SK-N-SH (cell line): Measurements from ENCODE around the gene MAGEA11. TPM values are rescaled to one million over a fixed set of nuclear protein-coding genes. Genes with fewer than 3 reads are reported as not detected.
"Not testable (repeated sequence)": the region's sequence is repeated elsewhere in the genome, so short reads cannot be mapped to it uniquely, and the experiment has no call there.

Experiments
- CTCF ChIA-PET: fragments of 300-600, 350-600 bp; formaldehyde crosslinking; extraction: SDS; loops from one replicate; lab custom pipeline; 2021; lab: Yijun Ruan, JAX
- POLR2A ChIA-PET: fragments of 350-600 bp; sonication (Branson Sonifier 250); formaldehyde crosslinking; extraction: SDS; loops from one replicate; lab custom pipeline; 2020; ENCODE audit warnings: antibody characterized with exemption, inconsistent platforms; lab: Yijun Ruan, JAX
- DNase-seq: peaks from one replicate; pipeline ENCODE4 v3.0.0; 2012
- H2AFZ ChIP-seq: fragments of 200-600 bp; sonication (generic); 2 replicates; pipeline ENCODE4 v1.8.1; 2016; ENCODE audit warnings: antibody characterized with exemption, mild to moderate bottlenecking, low read depth
- H3F3A ChIP-seq: fragments of 200-600 bp; sonication (generic); replicated peaks from 2 replicates; pipeline ENCODE3; 2016; ENCODE audit warnings: antibody characterized with exemption, mild to moderate bottlenecking; ENCODE audit not compliant: insufficient read depth
- H3K27ac ChIP-seq, 2 experiments: fragments of 200-500 bp in 1 of 2; fragments of 200-600 bp in 1 of 2; sonication (Bioruptor generic) in 1 of 2; sonication (generic), shearing (Covaris generic) in 1 of 2; 2 replicates each; pipeline versions ENCODE4 v1.5.1 to v1.6.1; 2014 to 2016; ENCODE audit warnings: low read depth in 2 of 2, inconsistent platforms in 1 of 2, low read length in 1 of 2, mild to moderate bottlenecking in 1 of 2, mixed read lengths in 1 of 2
- H3K27me3 ChIP-seq: fragments of 200-600 bp; sonication (generic), shearing (Covaris generic); 2 replicates; pipeline ENCODE4 v1.6.1; 2016; ENCODE audit warnings: mixed run types; ENCODE audit not compliant: insufficient read depth
- H3K36me3 ChIP-seq, 2 experiments: fragments of 200-500 bp in 1 of 2; fragments of 200-600 bp in 1 of 2; sonication (Bioruptor generic) in 1 of 2; sonication (generic) in 1 of 2; replicated peaks in 1 of 2; 2 replicates each; pipeline versions ENCODE3 to v1.5.1; 2014 to 2016; ENCODE audit warnings: low read length in 1 of 2, mild to moderate bottlenecking in 1 of 2; ENCODE audit not compliant: insufficient read depth in 2 of 2, control insufficient read depth in 1 of 2
- H3K4me1 ChIP-seq, 2 experiments: fragments of 200-500 bp in 1 of 2; fragments of 200-600 bp in 1 of 2; sonication (Bioruptor generic) in 1 of 2; sonication (generic), shearing (Covaris generic) in 1 of 2; 2 replicates each; pipeline versions ENCODE4 v1.5.1 to v1.6.1; 2014 to 2016; ENCODE audit warnings: low read depth in 1 of 2, low read length in 1 of 2, mixed run types in 1 of 2; ENCODE audit not compliant: insufficient read depth in 2 of 2, control insufficient read depth in 1 of 2
- H3K4me2 ChIP-seq: fragments of 200-600 bp; sonication (generic), shearing (Covaris generic); 2 replicates; pipeline ENCODE4 v1.6.1; 2017; ENCODE audit warnings: mixed run types
- H3K4me3 ChIP-seq, 2 experiments: fragments of 200-500 bp in 1 of 2; fragments of 200-600 bp in 1 of 2; sonication (Bioruptor generic) in 1 of 2; sonication (generic), shearing (Covaris generic) in 1 of 2; 2 replicates each; pipeline versions ENCODE4 v1.5.1 to v1.8.1; 2014 to 2016; ENCODE audit warnings: low read depth in 2 of 2, inconsistent platforms in 1 of 2, low read length in 1 of 2, mild to moderate bottlenecking in 1 of 2, mixed read lengths in 1 of 2, moderate library complexity in 1 of 2
- H3K79me2 ChIP-seq: fragments of 200-600 bp; sonication (generic); 2 replicates; pipeline ENCODE4 v1.8.1; 2017; ENCODE audit warnings: mild to moderate bottlenecking; ENCODE audit not compliant: insufficient read depth
- H3K9ac ChIP-seq: fragments of 200-600 bp; sonication (generic); 2 replicates; pipeline ENCODE4 v1.6.1; 2017; ENCODE audit warnings: mixed run types
- H3K9me2 ChIP-seq: fragments of 200-600 bp; sonication (generic); 2 replicates; pipeline ENCODE4 v1.6.1; 2017; ENCODE audit warnings: mixed run types
- H3K9me3 ChIP-seq: fragments of 200-600 bp; sonication (generic); 2 replicates; pipeline ENCODE4 v1.6.1; 2017; ENCODE audit warnings: mixed run types, mild to moderate bottlenecking, moderate library complexity
- H4K20me1 ChIP-seq: fragments of 200-600 bp; sonication (generic); 2 replicates; pipeline ENCODE4 v1.6.1; 2017; ENCODE audit warnings: mild to moderate bottlenecking, mixed run types; ENCODE audit not compliant: insufficient read depth
- CHD2 ChIP-seq: fragments of 150-350 bp; IDR thresholded peaks from 2 replicates; pipeline ENCODE4 v1.6.1; 2018; ENCODE audit warnings: low read length; ENCODE audit not compliant: partially characterized antibody
- FOSL2 ChIP-seq: IDR thresholded peaks from 2 replicates; pipeline ENCODE4 v1.4.0; 2012; ENCODE audit warnings: low read depth, mild to moderate bottlenecking, moderate library complexity, borderline replicate concordance
- FOXJ3 ChIP-seq: sonication (generic); formaldehyde crosslinking; IDR thresholded peaks from 2 replicates; pipeline ENCODE4 v1.5.1; 2020; ENCODE audit warnings: mild to moderate bottlenecking, missing genetic modification reagents
- GATA2 ChIP-seq: sonication (generic); formaldehyde crosslinking; IDR thresholded peaks from 2 replicates; pipeline ENCODE4 v1.5.0; 2020; ENCODE audit warnings: mild to moderate bottlenecking, missing genetic modification reagents
- JUND ChIP-seq: IDR thresholded peaks from 2 replicates; pipeline ENCODE4 v1.4.0; 2012
- MEF2A ChIP-seq: IDR thresholded peaks from 2 replicates; pipeline ENCODE4 v1.4.0; 2012; ENCODE audit warnings: low read depth, borderline replicate concordance
- NRF1 ChIP-seq: IDR thresholded peaks from 2 replicates; pipeline ENCODE4 v1.6.1; 2012; ENCODE audit warnings: low read depth, mild to moderate bottlenecking, low read length
- RAD21 ChIP-seq: IDR thresholded peaks from 2 replicates; pipeline ENCODE4 v1.6.1; 2012; ENCODE audit warnings: mild to moderate bottlenecking, low read length
- RCOR1 ChIP-seq: fragments of 150-350 bp; IDR thresholded peaks from 2 replicates; pipeline ENCODE4 v1.6.1; 2017; ENCODE audit warnings: antibody characterized with exemption, low read length
- RFX5 ChIP-seq: IDR thresholded peaks from 2 replicates; pipeline ENCODE4 v1.6.1; 2012; ENCODE audit warnings: mild to moderate bottlenecking, improper control_type of control experiment, low read length
- SIN3A ChIP-seq: IDR thresholded peaks from 2 replicates; pipeline ENCODE4 v1.6.1; 2012; ENCODE audit warnings: low read depth, mild to moderate bottlenecking, low read length, moderate library complexity, borderline replicate concordance
- TAF1 ChIP-seq: IDR thresholded peaks from 2 replicates; pipeline ENCODE4 v1.6.1; 2012; ENCODE audit warnings: low read depth, mild to moderate bottlenecking, low read length, moderate library complexity, borderline replicate concordance
- TCF12 ChIP-seq: IDR thresholded peaks from 2 replicates; pipeline ENCODE4 v1.4.0; 2012
- WGBS: methylation state at CpG from one replicate; pipeline ENCODE4 v1.1.6; 2017; ENCODE audit warnings: low lambda C conversion rate; 5-methylcytosine and 5-hydroxymethylcytosine counted together
- polyA plus RNA-seq, 3 experiments: library from polyadenylated mRNA; depleted of rRNA; stranded (reverse); fragments of >200 nt; gene quantifications; 2 replicates each; pipeline ENCODE4 v1.2.3, GENCODE V29; 2012
- TF ChIP-seq, protein P1 (sequence below): IDR thresholded peaks from 2 replicates; pipeline ENCODE4 v1.6.1; 2012; ENCODE audit warnings: mild to moderate bottlenecking, low read depth, low read length, moderate library complexity
- TF ChIP-seq, protein P2 (sequence below): IDR thresholded peaks from 2 replicates; pipeline ENCODE4; 2012
- TF ChIP-seq, protein P3 (sequence below): IDR thresholded peaks from 2 replicates; pipeline ENCODE4 v1.4.0; 2012; ENCODE audit warnings: low read depth
- TF ChIP-seq, protein P4 (sequence below): fragments of 150-350 bp; IDR thresholded peaks from 2 replicates; pipeline ENCODE4 v1.6.1; 2017; ENCODE audit warnings: antibody characterized with exemption, low read length, low read depth, borderline replicate concordance
- TF ChIP-seq, protein P5 (sequence below): IDR thresholded peaks from 2 replicates; pipeline ENCODE4 v1.4.0; 2012; ENCODE audit warnings: low read depth, borderline replicate concordance

Gene MAGEA11
- polyA plus RNA-seq, 1 of the 3 experiments (the other 2 are of a cell fraction), result 0.03 TPM

DNA sequence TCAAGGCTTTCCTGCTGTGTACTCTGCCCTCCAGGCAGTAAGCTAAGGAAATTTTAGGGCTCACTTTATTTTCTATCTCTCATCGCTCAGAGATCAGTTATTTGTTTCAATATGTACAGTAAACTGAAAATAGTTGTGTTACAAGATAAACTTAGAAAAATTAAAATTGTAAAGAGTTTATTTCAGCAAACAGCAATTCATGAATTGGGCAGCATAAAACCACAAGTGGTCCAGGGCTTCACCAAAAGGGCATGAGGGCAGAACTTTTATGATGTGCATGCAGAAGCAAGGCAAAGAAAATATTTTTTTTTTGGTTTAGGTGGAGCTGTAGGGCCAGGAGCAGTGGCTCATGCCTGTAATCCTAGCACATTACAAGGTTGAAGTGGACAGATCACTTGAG is 20.1 kb upstream of the MAGEA11 start:
- H3K79me2 ChIP-seq, result no peaks in the 10 kb centered on the region
- no peak overlapping the region for H2AFZ ChIP-seq
- H3F3A ChIP-seq, result no peaks in the 10 kb centered on the region
- ChIA-PET CTCF (no interaction called here), POLR2A (no interaction called here)
- H3K4me1 ChIP-seq, result no peaks in the 10 kb centered on the region
- H3K4me3 ChIP-seq, result no peak overlapping the region
- 2% methylated on average over 1 of the region's 1 CpG for WGBS
- no peak for TF ChIP-seq MEF2A
- TF ChIP-seq, protein P1, sequence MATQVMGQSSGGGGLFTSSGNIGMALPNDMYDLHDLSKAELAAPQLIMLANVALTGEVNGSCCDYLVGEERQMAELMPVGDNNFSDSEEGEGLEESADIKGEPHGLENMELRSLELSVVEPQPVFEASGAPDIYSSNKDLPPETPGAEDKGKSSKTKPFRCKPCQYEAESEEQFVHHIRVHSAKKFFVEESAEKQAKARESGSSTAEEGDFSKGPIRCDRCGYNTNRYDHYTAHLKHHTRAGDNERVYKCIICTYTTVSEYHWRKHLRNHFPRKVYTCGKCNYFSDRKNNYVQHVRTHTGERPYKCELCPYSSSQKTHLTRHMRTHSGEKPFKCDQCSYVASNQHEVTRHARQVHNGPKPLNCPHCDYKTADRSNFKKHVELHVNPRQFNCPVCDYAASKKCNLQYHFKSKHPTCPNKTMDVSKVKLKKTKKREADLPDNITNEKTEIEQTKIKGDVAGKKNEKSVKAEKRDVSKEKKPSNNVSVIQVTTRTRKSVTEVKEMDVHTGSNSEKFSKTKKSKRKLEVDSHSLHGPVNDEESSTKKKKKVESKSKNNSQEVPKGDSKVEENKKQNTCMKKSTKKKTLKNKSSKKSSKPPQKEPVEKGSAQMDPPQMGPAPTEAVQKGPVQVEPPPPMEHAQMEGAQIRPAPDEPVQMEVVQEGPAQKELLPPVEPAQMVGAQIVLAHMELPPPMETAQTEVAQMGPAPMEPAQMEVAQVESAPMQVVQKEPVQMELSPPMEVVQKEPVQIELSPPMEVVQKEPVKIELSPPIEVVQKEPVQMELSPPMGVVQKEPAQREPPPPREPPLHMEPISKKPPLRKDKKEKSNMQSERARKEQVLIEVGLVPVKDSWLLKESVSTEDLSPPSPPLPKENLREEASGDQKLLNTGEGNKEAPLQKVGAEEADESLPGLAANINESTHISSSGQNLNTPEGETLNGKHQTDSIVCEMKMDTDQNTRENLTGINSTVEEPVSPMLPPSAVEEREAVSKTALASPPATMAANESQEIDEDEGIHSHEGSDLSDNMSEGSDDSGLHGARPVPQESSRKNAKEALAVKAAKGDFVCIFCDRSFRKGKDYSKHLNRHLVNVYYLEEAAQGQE, result no peak
- no peak for TF ChIP-seq GATA2 (CRISPR knock-in tag)
- no peak for TF ChIP-seq RAD21
- TF ChIP-seq, protein P2, sequence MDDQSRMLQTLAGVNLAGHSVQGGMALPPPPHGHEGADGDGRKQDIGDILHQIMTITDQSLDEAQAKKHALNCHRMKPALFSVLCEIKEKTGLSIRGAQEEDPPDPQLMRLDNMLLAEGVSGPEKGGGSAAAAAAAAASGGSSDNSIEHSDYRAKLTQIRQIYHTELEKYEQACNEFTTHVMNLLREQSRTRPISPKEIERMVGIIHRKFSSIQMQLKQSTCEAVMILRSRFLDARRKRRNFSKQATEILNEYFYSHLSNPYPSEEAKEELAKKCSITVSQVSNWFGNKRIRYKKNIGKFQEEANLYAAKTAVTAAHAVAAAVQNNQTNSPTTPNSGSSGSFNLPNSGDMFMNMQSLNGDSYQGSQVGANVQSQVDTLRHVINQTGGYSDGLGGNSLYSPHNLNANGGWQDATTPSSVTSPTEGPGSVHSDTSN, result no peak
- TF ChIP-seq, protein P3, sequence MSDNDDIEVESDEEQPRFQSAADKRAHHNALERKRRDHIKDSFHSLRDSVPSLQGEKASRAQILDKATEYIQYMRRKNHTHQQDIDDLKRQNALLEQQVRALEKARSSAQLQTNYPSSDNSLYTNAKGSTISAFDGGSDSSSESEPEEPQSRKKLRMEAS, result no peak
- TF ChIP-seq CHD2, result no peak
- no peak for TF ChIP-seq JUND
- TF ChIP-seq, protein P4, sequence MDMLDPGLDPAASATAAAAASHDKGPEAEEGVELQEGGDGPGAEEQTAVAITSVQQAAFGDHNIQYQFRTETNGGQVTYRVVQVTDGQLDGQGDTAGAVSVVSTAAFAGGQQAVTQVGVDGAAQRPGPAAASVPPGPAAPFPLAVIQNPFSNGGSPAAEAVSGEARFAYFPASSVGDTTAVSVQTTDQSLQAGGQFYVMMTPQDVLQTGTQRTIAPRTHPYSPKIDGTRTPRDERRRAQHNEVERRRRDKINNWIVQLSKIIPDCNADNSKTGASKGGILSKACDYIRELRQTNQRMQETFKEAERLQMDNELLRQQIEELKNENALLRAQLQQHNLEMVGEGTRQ, result no peak
- no peak for TF ChIP-seq FOXJ3 (CRISPR knock-in tag)
- TF ChIP-seq RCOR1, result no peak
- TF ChIP-seq SIN3A, result no peak
- no peak for TF ChIP-seq TCF12
- no peak for TF ChIP-seq NRF1
- TF ChIP-seq FOSL2, result no peak
- TF ChIP-seq TAF1, result no peak
- TF ChIP-seq, protein P5, sequence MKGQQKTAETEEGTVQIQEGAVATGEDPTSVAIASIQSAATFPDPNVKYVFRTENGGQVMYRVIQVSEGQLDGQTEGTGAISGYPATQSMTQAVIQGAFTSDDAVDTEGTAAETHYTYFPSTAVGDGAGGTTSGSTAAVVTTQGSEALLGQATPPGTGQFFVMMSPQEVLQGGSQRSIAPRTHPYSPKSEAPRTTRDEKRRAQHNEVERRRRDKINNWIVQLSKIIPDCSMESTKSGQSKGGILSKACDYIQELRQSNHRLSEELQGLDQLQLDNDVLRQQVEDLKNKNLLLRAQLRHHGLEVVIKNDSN, result no peak
- TF ChIP-seq RFX5, result no peak
- no peak overlapping the region for H3K4me2 ChIP-seq
- no peak overlapping the region for H3K9ac ChIP-seq
- no peak overlapping the region for H3K27ac ChIP-seq
- no peak for DNase-seq
- no peaks in the 10 kb centered on the region; the same call in 1 of the 2 replicates for H3K27me3 ChIP-seq
- H4K20me1 ChIP-seq, result no peaks in the 10 kb centered on the region
- no peaks in the 10 kb centered on the region for H3K36me3 ChIP-seq
- H3K9me2 ChIP-seq, result no peaks in the 10 kb centered on the region
- no peaks in the 10 kb centered on the region for H3K9me3 ChIP-seq

DNA sequence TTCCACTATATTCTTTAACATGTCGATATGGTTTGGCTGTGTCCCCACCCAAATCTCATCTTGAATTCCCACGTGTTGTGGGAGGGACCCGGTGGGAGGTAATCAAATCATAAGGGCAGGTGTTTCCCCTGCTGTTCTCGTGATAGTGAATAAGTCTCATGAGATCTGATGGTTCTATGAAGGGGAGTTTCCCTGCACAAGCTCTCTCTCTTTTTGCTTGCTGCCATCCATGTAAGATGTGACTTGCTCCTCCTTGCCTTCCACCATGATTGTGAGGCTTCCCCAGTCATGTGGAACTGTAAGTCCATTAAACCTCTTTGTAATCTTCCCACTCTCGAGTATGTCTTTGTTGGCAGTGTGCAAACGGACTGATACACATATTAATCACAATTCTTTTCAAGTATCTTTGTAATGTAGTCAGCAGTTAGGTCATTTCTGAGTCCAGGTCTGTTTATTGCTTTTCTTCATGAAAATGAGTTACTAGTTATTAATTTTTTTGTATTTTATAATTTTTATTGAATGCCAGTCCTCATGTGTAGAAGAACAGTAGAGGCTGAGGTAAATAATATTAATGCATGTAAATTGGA is 19.1 kb upstream of the MAGEA11 start:
- H3K27me3 ChIP-seq, DNase-seq, H3K4me1 ChIP-seq, CTCF ChIA-PET, H2AFZ ChIP-seq, H3K9ac ChIP-seq, POLR2A ChIA-PET, H3K36me3 ChIP-seq, H3K4me3 ChIP-seq, H4K20me1 ChIP-seq, H3K9me2 ChIP-seq, H3F3A ChIP-seq, H3K27ac ChIP-seq, H3K79me2 ChIP-seq, H3K9me3 ChIP-seq, H3K4me2 ChIP-seq: not testable (repeated sequence)
- WGBS, result 0% methylated on average over 6 of the region's 6 CpGs
